GM12878 (cell line): ENCODE data around the gene HTR7. TPM values are rescaled to one million over a fixed set of nuclear protein-coding genes. Genes with fewer than 3 reads are reported as not detected.

Experiments used
- EP300 ChIP-seq, 2 experiments: fragments of 150-350 bp in 1 of 2; IDR thresholded peaks; 2 replicates each; pipeline ENCODE4 v1.6.1; 2011 to 2012; ENCODE audit warnings: low read depth in 2 of 2, low read length in 2 of 2, borderline replicate concordance in 1 of 2, improper control_type of control experiment in 1 of 2, inconsistent platforms in 1 of 2; ENCODE audit not compliant: control insufficient read depth in 1 of 2
- GATAD2B ChIP-seq: fragments of 450-650 bp; conservative IDR thresholded peaks from 2 replicates; pipeline ENCODE4 v1.6.1; 2017; ENCODE audit warnings: low read depth, mild to moderate bottlenecking, moderate library complexity
- RAD21 ChIP-seq: IDR thresholded peaks from 2 replicates; pipeline ENCODE4 v1.6.1; 2011; ENCODE audit warnings: mild to moderate bottlenecking, low read depth, low read length, moderate library complexity; ENCODE audit not compliant: insufficient read depth
- RB1 ChIP-seq: fragments of 450-650 bp; formaldehyde crosslinking; IDR thresholded peaks from 2 replicates; pipeline ENCODE4 v1.6.1; 2017; ENCODE audit warnings: mild to moderate bottlenecking, borderline replicate concordance
- SMARCA5 ChIP-seq: fragments of 450-650 bp; IDR thresholded peaks from 2 replicates; pipeline ENCODE4 v1.6.1; 2017; ENCODE audit warnings: mild to moderate bottlenecking
- polyA plus RNA-seq, 11 experiments: library from polyadenylated mRNA; depleted of rRNA in 4 of 11; unstranded in 6 of 11; stranded (reverse) in 5 of 11; fragments of >200 nt; fragmentation: Nextera tagmentation in 4 of 11; fragmentation: Illumina TruSeq in 1 of 11; extraction: Ambion mirVana in 4 of 11; extraction: Trizol in 1 of 11; gene quantifications; 1 replicate in 1 of 11; 2 replicates in 10 of 11; pipeline versions ENCODE4 v1.2.1 to v1.2.3, GENCODE V29; 2011 to 2016; ENCODE audit warnings: inconsistent platforms in 2 of 11, missing spikeins in 2 of 11, low read depth in 1 of 11
- total RNA-seq, 4 experiments: library from RNA; depleted of rRNA in 3 of 4; stranded (reverse); fragments of >200 nt in 3 of 4; fragmentation: Illumina TruSeq in 1 of 4; extraction: Trizol in 1 of 4; gene quantifications; 2 replicates each; pipeline versions ENCODE4 v1.2.1 to v1.2.3, GENCODE V29; 2013 to 2021
- TF ChIP-seq, protein P1 (sequence below): IDR thresholded peaks from 2 replicates; pipeline ENCODE4 v1.6.1; 2012; ENCODE audit warnings: low read depth, low read length, improper control_type of control experiment
- TF ChIP-seq, protein P2 (sequence below): IDR thresholded peaks from 2 replicates; pipeline ENCODE4 v1.6.1; 2011; ENCODE audit warnings: borderline replicate concordance, low read depth, mild to moderate bottlenecking, moderate library complexity, mixed read lengths, low read length; ENCODE audit not compliant: insufficient read depth; ENCODE audit errors: extremely low read length
- TF ChIP-seq, protein P3 (sequence below): fragments of 450-650 bp; IDR thresholded peaks from 2 replicates; pipeline ENCODE4 v1.6.1; 2017; ENCODE audit warnings: mild to moderate bottlenecking, low read depth, inconsistent platforms; ENCODE audit not compliant: poor library complexity, severe bottlenecking
- TF ChIP-seq, protein P4 (sequence below), 3 experiments: IDR thresholded peaks in 2 of 3; conservative IDR thresholded peaks in 1 of 3; 2 replicates each; pipeline ENCODE4 v1.5.1; 2011; ENCODE audit warnings: low read depth in 3 of 3, low read length in 3 of 3, mild to moderate bottlenecking in 3 of 3, control low read depth in 2 of 3, moderate library complexity in 2 of 3, inconsistent platforms in 1 of 3, mixed read lengths in 1 of 3; ENCODE audit not compliant: control insufficient read depth in 2 of 3, insufficient read depth in 1 of 3; ENCODE audit errors: extremely low read depth in 1 of 3
- TF ChIP-seq, protein P5 (sequence below): fragments of 450-650 bp; IDR thresholded peaks from 2 replicates; pipeline ENCODE4 v1.6.1; 2016; ENCODE audit warnings: mild to moderate bottlenecking
- TF ChIP-seq, protein P6 (sequence below): fragments of 450-650 bp; IDR thresholded peaks from 2 replicates; pipeline ENCODE4 v1.6.1; 2017; ENCODE audit warnings: antibody characterized with exemption, mild to moderate bottlenecking, moderate library complexity
- TF ChIP-seq, protein P7 (sequence below): fragments of 450-650 bp; formaldehyde crosslinking; IDR thresholded peaks from 2 replicates; pipeline ENCODE4 v1.5.0; 2022; ENCODE audit warnings: mild to moderate bottlenecking, missing genetic modification characterization

The HTR7 gene
- total and polyA plus RNA-seq, 10 of the 15 experiments (the other 5 are each of a cell fraction or from before 2014, with no cell fraction given), result 0.01 to 1.3 (median 0.06) TPM; not detected in 4

DNA sequence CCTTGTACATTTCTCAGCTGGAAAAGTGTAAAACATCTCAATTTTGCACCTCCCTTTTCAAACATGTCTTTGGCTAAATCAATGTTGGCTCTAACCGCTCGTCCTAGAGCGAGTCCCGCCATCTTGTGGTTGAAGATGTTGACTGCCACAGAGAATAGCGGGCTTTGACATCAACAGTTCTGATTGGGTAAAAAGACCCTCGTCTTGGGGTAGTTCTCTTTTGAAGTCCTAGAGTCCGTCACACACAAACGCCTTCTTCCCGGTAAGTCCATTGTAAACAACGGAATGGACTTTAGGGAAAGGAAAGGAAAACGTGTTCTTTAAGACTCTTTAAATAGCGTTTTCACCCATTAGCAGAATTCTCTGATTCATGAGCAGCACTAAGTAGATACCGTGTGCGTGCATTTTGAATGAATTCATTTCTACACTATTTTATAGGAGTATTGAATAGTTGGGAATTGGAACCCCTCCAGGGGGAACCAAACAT, 13.5 kb upstream of the HTR7 start (continued):
- TF ChIP-seq, protein P1, sequence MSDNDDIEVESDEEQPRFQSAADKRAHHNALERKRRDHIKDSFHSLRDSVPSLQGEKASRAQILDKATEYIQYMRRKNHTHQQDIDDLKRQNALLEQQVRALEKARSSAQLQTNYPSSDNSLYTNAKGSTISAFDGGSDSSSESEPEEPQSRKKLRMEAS, result no peak
- TF ChIP-seq, protein P2, sequence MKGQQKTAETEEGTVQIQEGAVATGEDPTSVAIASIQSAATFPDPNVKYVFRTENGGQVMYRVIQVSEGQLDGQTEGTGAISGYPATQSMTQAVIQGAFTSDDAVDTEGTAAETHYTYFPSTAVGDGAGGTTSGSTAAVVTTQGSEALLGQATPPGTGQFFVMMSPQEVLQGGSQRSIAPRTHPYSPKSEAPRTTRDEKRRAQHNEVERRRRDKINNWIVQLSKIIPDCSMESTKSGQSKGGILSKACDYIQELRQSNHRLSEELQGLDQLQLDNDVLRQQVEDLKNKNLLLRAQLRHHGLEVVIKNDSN, result no peak
- TF ChIP-seq SMARCA5, result no peak
- TF ChIP-seq, protein P3, sequence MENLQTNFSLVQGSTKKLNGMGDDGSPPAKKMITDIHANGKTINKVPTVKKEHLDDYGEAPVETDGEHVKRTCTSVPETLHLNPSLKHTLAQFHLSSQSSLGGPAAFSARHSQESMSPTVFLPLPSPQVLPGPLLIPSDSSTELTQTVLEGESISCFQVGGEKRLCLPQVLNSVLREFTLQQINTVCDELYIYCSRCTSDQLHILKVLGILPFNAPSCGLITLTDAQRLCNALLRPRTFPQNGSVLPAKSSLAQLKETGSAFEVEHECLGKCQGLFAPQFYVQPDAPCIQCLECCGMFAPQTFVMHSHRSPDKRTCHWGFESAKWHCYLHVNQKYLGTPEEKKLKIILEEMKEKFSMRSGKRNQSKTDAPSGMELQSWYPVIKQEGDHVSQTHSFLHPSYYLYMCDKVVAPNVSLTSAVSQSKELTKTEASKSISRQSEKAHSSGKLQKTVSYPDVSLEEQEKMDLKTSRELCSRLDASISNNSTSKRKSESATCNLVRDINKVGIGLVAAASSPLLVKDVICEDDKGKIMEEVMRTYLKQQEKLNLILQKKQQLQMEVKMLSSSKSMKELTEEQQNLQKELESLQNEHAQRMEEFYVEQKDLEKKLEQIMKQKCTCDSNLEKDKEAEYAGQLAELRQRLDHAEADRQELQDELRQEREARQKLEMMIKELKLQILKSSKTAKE, result no peak
- TF ChIP-seq RAD21, result peak; percentile 64
- TF ChIP-seq EP300 (IDR thresholded peaks at IDR 0.05; ENCODE audit: borderline replicate concordance in 1 of 2, control insufficient read depth in 1 of 2, low read depth in 2 of 2, low read length in 2 of 2), result no peak
- TF ChIP-seq, protein P4, sequence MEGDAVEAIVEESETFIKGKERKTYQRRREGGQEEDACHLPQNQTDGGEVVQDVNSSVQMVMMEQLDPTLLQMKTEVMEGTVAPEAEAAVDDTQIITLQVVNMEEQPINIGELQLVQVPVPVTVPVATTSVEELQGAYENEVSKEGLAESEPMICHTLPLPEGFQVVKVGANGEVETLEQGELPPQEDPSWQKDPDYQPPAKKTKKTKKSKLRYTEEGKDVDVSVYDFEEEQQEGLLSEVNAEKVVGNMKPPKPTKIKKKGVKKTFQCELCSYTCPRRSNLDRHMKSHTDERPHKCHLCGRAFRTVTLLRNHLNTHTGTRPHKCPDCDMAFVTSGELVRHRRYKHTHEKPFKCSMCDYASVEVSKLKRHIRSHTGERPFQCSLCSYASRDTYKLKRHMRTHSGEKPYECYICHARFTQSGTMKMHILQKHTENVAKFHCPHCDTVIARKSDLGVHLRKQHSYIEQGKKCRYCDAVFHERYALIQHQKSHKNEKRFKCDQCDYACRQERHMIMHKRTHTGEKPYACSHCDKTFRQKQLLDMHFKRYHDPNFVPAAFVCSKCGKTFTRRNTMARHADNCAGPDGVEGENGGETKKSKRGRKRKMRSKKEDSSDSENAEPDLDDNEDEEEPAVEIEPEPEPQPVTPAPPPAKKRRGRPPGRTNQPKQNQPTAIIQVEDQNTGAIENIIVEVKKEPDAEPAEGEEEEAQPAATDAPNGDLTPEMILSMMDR (IDR thresholded peaks at IDR 0.05 in 2 of 3, conservative IDR thresholded peaks at IDR 0.05 in 1 of 3; ENCODE audit: control insufficient read depth in 2 of 3, extremely low read depth in 1 of 3, insufficient read depth in 1 of 3, low read depth in 3 of 3, low read length in 3 of 3), result peak; percentile 44 to 57 (median 51)
- TF ChIP-seq GATAD2B, result no peak
- TF ChIP-seq, protein P5, sequence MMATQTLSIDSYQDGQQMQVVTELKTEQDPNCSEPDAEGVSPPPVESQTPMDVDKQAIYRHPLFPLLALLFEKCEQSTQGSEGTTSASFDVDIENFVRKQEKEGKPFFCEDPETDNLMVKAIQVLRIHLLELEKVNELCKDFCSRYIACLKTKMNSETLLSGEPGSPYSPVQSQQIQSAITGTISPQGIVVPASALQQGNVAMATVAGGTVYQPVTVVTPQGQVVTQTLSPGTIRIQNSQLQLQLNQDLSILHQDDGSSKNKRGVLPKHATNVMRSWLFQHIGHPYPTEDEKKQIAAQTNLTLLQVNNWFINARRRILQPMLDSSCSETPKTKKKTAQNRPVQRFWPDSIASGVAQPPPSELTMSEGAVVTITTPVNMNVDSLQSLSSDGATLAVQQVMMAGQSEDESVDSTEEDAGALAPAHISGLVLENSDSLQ, result peak; percentile 2; the same call in 1 of the 2 replicates
- TF ChIP-seq, protein P6, sequence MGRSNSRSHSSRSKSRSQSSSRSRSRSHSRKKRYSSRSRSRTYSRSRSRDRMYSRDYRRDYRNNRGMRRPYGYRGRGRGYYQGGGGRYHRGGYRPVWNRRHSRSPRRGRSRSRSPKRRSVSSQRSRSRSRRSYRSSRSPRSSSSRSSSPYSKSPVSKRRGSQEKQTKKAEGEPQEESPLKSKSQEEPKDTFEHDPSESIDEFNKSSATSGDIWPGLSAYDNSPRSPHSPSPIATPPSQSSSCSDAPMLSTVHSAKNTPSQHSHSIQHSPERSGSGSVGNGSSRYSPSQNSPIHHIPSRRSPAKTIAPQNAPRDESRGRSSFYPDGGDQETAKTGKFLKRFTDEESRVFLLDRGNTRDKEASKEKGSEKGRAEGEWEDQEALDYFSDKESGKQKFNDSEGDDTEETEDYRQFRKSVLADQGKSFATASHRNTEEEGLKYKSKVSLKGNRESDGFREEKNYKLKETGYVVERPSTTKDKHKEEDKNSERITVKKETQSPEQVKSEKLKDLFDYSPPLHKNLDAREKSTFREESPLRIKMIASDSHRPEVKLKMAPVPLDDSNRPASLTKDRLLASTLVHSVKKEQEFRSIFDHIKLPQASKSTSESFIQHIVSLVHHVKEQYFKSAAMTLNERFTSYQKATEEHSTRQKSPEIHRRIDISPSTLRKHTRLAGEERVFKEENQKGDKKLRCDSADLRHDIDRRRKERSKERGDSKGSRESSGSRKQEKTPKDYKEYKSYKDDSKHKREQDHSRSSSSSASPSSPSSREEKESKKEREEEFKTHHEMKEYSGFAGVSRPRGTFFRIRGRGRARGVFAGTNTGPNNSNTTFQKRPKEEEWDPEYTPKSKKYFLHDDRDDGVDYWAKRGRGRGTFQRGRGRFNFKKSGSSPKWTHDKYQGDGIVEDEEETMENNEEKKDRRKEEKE, result no peak
- TF ChIP-seq, protein P7, sequence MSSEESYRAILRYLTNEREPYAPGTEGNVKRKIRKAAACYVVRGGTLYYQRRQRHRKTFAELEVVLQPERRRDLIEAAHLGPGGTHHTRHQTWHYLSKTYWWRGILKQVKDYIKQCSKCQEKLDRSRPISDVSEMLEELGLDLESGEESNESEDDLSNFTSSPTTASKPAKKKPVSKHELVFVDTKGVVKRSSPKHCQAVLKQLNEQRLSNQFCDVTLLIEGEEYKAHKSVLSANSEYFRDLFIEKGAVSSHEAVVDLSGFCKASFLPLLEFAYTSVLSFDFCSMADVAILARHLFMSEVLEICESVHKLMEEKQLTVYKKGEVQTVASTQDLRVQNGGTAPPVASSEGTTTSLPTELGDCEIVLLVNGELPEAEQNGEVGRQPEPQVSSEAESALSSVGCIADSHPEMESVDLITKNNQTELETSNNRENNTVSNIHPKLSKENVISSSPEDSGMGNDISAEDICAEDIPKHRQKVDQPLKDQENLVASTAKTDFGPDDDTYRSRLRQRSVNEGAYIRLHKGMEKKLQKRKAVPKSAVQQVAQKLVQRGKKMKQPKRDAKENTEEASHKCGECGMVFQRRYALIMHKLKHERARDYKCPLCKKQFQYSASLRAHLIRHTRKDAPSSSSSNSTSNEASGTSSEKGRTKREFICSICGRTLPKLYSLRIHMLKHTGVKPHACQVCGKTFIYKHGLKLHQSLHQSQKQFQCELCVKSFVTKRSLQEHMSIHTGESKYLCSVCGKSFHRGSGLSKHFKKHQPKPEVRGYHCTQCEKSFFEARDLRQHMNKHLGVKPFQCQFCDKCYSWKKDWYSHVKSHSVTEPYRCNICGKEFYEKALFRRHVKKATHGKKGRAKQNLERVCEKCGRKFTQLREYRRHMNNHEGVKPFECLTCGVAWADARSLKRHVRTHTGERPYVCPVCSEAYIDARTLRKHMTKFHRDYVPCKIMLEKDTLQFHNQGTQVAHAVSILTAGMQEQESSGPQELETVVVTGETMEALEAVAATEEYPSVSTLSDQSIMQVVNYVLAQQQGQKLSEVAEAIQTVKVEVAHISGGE (CRISPR knock-in tag), result no peak
- peak; percentile 22; the same call in 1 of the 2 replicates for TF ChIP-seq RB1
